Amniotic stem cell (primary cell): Measurements from ENCODE around the gene MCC.

Source experiments
- DNase-seq: peaks from one replicate; lab custom pipeline; 2025; lab: John Stamatoyannopoulos, UW

Gene MCC

DNA sequence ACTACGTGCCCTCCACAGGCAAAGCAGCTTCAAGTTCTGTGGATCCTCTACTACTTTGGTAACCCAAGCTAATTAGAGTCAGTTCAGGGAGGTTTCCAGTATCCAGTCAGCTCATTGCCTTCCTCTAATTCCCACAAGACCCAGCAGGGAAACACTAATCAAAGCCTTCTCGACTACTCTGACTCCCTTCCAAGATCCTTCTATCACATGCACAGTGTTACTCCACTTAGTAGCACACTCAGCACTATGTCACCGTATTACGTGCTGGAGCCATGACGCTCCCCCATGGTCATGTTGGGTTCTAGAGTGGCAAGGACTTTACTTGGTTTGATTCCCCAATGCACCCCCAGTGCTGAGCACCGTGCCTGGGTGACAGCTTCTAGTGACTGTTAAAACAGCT is 458.6 kb downstream of the MCC start:
- DNase-seq = no peak

DNA sequence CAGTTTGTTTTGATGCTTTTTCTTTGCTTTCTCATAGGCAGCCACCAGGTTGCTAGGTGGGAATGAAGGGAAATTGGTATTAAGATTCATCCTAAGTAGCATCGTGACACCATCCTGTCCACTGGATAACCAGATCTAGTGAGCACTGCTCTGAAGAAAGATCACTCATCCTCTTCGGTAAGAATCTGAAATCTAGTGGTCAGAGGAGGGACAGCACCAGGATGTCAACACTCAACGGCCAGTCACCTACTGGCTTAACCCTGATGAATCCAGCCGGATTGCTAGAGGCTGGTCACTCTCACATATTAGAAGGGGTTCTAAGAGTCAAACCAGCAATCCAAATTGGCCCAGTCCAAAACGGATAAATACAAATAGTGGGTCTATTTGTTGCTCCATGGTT is 460.8 kb downstream of the MCC start:
- DNase-seq = no peak

DNA sequence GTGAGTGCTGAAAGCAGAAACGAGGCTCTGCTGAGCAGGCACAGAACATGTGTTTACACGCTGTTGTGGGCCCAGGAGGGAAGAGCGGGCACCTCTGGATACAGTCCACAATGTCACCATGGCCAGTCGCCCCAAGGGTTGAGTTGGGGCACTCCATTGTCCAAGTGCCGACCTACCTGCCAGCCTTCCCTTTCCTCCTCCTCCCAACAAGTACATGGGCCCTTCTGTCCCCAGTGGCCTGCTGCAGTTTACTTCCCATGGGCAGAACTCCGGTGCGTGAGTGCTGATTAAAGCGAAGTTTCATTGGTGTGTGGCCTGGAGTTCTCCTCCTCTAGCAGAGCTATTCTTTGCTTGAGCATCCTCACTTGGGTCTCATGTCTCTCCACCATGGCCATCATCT is 461.2 kb downstream of the MCC start:
- no peak for DNase-seq

DNA sequence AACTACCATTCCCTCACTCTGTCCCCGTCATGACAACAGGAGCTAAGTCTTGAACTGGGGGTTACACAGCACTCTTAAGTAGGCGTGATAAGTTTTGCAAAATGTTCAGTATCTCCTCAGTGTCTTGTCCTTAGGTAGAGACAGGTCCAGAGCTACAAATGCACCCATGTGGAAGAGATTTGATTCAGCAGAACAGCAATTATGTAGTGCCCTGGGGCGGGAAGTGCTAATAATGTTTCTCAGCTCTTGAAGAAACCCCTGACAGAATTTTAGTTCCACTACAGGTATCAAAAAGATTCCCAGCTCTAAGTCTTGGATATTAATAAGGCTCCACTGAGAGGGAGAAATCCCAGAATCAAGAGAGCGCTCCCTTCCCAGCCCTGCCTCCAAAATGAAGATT is 462.0 kb downstream of the MCC start:
- DNase-seq = no peak

DNA sequence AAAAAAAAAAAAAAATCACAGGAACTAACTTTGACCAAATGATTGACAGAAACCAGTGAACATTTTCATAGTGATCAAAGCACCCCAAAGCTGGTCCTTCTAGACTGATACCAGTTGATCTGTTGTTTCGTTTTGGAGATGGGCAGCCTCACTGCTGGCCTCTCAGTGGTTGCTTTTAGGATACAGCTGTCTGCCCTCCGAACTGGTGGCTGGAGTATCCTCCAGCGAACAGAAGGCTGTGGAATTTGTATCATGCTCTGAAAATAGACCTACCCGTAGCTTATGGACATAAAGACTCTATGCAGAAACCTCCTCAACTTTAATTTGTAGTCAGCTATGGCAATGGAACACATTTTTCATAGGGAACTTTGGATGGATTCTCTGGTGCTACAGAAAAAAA is 462.7 kb downstream of the MCC start:
- no peak for DNase-seq

DNA sequence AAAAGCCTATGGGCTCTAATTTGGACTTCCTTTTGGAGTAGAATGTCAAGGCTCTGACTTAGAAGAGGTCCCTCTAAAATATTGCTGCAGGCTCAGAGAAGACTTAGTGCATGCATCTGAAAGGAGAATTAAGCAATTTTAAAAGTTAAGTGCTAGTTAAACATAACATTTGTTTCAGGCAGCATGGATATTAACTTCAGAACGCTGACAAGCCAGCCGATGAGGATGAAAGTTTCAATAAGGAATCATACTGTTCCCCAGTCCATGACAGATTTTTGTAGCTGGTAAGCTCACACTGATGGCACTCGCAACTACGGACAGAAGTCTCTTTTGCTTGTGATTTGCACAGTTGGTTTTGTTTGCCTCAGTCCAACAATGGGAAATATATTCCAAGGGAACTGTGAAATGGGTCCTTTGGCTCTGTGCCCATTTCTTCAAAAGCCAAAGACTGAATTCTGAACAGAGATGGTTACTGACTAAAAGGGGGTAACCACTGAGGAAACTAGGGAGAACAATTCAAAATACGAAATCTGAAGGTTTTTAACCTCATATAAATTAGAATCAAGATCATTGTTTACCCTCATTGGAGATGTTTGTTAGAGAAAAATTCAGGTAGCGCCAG is 464.1 kb downstream of the MCC start:
- no peak for DNase-seq

DNA sequence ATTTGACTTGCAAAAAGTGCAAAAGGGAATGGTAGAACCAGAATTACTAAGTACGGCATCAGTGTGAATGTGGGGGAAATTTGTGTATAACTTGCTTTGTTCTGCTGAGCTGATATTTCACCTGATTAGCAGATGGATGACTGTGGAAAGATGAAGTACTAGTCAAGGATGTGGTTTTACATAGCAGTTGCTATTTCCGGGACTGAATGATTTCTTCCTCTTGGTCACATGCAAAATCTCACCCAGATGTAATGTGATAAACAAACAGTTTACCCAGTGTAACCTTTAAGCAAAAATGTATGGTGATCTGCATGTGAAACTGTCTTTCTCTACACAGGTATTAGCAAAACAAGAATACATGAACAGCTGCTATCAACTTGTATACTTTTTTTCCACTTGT is 465.6 kb downstream of the MCC start:
- DNase-seq = no peak

DNA sequence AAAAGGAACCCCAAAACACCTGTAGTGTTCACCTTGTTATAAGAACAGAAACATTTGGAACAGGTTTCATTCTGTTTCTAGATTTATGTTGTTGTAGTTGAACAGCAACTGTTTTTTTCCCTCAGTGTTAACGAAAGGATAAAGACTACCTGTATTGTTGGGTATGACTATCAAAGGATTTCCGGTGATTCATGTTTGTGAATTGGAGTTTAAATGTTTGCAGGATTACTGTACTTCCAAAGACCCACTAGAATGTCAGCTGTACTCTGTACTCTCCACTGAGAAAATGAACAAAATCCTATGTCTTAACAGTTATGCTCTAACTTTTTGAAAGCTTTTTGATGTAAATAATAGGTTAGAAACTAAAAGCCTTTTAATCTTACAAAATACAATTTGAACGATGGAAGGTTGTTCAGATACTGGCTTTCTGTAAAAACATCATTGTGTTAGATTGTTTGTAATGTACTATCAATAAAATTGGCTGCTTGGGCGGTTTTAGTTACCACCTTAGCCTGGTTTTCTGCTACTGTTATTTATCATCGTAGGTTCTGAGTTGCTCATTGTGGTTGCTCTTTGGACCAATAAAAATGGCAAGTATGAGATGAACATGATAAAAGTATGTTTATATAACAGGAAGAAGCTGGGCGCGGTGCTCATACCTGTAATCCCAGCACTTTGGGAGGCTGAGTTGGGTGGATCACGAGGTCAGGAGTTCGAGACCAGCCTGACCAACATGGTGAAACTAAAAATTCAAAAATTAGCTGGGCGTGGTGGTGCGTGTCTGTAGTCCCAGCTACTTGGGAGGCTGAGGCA is 467.6 kb downstream of the MCC start:
- DNase-seq = no peak

DNA sequence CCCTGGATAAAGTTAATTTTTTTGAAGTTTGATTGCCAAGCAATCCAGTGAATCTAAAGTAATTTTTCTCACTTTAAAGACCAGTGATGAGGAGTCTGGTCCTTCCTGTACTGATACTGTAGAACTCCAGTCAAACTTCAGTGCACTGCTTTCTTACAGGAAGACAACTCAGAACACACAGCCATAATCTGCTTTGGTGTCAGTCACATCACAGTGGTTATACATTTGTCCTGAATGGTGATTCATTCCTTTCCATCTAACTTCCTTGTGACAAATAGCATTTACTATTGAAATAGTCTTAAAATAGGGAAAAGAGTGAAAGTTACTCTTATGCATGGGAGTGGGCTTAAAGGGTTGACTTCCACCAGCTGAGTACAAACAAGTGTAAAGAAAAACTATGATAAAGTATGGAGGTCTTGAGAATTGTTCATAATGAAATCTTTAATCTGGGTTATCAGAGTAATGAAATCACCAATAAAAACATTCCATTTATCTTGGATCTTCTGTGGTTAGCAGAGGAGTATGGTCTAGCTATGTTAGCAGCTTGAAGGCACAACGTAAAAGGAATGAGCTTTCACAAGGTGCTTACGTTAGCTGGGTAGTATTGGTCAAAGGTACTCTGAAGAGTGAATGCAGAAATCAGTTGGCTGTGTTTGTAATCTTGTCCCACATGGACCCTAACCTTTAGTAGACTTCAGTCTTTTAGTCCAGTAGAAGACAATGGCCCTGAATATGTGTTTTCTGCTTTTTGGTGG is 470.2 kb downstream of the MCC start:
- DNase-seq = no peak

DNA sequence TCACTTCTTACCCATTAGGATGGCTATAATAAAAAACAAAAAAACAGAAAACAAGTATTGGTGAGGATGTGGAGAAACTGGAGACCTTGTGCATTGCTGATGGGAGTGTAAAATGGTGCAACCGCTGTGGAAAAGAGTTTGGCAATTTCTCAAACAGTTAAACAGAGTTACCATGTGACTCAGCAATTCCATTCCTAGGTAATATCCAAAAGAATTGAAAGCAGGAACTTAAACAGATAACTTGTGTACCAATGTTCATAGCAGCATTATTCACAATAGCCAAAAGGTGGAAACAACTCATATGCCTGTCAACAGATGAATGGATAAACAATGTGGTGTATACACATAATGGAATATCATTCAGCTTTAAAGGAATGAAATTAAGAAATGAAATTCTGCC is 482.8 kb downstream of the MCC start:
- no peak for DNase-seq

DNA sequence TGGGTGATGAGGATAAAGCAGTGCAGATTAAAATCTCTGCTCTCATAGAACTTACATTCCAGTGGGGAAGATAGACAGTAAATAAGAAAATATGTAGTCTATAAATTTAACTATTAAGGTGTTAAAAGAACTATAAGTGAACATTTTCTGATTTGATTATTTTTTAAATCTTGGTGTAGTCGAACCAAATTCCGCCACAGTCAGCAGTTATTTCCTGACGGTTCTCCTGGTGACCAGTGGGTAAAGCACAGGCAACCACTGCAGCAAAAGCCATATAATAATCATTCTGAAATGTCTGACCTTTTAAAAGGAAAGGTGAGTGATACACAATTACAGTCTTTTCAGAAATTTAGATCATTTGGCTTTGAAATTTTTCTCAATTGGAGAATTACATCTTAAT is 484.5 kb downstream of the MCC start:
- DNase-seq = no peak

DNA sequence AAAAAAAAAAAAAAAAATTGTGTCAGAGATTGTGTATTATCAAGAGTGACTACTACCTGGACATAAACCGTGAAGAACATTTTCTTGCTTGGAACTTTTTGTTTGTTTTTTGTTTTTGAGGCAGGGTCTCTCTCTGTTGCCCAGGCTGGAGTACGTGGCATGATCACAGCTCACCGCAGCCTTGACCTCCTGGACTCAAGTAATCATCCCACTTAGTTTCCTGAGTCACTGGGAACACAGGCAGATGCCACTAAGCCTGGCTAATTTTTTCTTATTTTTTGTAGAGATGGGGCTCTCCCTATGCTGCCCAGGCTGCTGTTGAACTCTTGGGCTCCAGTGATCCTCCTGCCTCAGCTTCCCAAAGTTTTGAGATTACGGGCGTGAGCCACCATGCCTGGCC is 485.8 kb downstream of the MCC start:
- DNase-seq = no peak

DNA sequence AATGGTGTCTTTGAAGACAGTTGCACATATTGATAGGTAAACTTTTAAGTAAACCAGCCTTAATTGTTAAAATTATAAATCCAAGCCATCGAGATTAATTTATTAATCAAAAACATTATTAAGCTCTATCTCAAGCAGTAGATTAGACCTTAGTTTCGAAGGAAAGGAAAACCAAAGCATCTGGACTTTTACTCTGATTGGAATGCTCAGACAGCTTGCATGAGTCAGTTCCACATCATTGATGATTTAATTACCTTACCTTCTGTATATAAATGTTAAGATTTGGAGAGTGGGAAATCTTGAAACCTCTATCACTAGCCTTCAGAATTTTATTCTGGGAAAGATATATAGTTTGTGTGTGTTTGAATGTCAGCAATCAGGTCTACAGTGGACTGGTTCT is 487.8 kb downstream of the MCC start:
- no peak for DNase-seq

DNA sequence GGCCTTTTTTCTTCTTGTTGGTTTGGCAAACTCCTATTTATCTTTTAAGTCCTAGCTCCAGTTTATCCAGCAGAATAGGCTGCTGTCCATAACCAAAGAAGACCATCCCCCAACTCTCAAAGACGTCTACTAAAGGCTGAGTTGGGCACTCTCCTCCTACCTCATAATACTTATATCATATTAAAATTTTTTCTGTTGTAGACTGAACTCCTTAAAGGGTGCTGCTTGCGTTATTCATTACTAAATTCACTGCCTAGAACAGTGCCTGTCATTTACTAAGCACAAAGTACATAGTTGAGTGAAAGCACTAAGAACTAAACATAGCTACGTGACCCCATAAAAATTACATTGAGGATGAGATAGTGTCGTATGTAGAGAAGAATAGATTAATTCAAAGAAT is 490.0 kb downstream of the MCC start:
- no peak for DNase-seq

DNA sequence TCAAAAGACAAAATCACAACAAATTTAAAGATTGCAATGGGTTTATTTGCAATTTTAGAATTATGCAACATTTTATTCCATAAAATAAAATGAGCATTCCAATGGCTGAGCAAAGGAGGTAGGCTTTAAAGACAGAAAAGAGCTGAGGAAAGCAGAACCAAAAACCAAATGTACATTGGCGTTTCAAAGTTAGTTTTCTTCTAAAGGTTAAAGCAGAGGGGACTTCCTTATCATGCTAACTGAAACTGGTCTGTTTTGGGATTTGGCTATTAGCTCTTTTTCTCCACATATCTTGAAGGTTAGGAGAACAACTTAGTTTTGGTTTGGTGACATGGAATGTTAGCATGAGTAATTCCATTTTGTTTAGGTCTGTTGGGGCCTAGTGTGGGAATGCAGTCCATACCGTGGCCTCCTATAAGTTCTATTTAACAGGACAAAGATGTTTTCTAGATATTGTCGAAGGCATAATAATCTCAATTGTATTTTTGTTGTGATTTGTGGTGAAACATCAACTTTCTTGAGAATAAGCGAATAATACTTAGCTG is 491.4 kb downstream of the MCC start:
- no peak for DNase-seq

DNA sequence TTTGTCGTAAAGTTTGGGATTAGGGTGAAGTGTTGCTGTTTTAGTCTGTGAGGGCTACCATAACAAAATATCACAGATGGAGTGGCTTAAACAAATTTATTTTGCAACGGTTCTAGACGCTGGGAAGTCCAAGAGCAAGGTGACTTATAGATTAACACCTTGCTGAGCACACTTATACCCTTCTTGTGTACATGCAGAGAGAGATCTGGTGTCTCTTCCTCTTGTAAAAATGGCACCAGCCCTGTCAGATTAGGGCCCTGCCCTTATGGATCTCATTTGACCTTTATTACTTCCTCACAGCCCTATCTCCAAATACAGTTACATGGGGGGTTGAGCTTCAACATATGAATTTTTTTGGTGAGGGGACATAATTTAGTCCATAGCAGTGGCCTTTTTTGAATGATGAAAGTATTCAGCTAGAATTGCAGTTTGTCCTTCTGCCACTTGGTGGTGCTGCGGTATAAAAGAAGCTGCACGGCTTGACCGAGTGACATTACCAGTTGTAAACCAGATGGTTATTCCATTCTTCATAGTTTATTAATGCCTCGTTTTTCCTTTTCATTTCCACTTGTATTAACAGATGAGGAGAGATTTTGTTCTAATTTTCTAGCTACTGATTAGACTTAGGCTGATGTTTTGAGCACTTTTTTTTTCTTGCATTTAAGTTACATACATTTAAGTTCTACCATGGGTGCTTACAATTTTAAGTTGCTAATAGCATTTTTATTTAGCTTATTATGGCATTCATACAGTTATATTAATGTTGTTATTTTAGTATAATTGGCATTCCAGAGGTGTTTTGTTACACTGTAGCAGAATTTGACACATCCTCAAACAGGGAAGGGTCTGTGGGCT is 492.3 kb downstream of the MCC start:
- DNase-seq = peak; percentile 54

DNA sequence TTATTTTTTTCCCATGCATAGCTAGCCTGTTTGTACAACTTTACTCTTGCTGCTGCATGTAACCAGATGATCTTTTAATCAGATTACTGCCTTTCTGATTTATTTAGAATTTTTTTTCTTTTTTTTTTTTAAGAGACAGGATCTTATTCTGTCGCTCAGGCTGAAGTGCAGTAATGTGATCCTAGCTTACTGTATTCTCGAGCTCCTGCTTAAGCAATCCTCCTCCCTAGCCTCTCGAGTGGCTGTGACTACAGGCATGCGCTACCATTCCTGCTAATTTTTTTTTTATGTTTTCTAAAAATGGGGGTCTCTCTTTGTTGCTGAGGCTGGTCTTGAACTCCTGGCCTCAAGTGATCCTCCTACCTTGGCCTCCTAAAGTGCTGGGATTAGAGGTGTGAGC is 502.0 kb downstream of the MCC start:
- DNase-seq = no peak

DNA sequence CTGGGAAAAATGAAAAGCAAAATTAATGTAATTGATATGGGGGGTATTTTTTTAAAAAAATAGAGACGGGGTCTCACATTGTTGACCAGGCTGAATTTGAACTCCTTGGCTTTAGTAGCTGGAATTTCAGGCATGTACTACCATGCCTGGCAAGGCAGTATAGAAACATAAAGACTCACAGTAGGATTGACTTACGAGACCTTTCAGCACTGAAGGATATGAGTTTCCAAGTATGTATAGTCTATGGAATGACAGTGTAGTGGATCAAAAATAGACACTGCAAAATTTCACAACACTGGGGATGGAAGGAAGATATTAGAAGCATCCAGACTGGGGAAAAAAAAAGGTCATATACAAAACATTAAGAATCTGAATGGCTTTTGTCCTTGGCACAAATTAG is 504.9 kb downstream of the MCC start:
- no peak for DNase-seq

DNA sequence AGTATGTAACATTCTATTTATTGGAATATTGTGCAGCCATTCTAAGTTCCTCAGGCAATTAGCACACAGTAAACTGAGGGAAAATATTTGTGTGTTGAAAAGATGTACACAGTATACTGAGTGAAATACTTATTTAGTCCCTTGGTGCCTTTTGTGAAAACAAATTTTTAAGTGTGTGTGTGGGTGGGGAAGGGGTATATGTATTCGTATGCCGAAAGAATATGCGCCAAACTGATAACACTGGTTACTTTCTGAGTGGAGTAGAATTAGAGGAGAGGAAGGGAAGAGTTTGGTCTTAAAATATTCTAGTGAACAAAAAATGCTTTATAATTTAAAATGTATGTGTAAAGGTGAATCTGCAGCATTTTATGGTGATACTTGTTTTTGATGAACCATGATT is 508.5 kb downstream of the MCC start:
- no peak for DNase-seq

DNA sequence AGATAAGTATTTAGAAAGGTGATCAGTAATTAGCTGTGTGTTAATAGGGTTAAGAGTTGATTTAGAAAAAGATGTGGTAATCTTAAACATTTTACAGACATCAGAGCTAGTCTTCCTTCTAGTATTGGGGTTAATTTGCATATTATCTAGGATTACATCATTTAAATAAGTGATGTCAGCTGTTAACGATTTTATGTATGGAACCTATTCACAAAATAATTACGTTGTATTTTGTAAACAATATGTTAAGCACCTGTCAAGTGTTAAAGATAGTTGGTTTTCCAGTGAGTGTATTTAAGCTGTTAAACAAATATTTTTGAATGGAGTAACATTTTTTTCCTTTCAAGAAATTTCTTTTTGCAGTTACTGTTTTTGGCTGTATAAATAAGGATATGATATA is 509.4 kb downstream of the MCC start:
- no peak for DNase-seq

DNA sequence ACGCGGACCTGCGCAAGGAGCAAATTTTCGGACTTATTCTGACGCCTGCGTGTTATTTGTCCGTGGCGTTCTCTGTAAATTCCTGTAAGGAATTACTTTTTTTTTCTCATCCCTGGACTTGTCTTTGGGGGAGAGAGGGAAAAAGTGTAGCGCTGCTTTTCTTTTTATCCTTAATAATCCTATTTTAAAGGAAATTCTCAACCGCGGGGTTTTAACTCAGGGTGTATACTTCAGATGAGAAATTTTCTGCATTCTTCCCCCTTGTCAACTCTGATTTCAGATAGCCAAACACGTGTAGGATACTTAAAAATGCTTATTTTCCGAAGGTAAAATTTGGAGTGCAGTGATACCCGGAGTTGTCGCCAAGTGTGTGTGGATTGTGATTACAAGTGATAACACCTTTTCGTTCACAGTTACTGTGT is 510.8 kb downstream of the MCC start:
- no peak for DNase-seq
